ENCODE measurements around the gene EFCAB5. TPM values are rescaled to one million over a fixed set of nuclear protein-coding genes. Genes with fewer than 3 reads are reported as not detected.
"Not testable (repeated sequence)": the region's sequence is repeated elsewhere in the genome, so short reads cannot be mapped to it uniquely, and the experiment has no call there.

The EFCAB5 gene
- total RNA-seq, 1 donor from 2014 or later: not detected

- Histone ChIP-seq H3K27me3 (ENCODE audit: low read depth) (no peaks in the 10 kb centered on the region), H3K4me1 (peaks cover 59% of the 10 kb centered on the region), H3K9me3 (replicated peaks) (no peaks in the 10 kb centered on the region), H3K36me3 (no peaks in the 10 kb centered on the region), H3K4me3 (peak overlapping the region; percentile 84), H3K27ac (replicated peaks) (peak overlapping the region; percentile 92)
- no peak for DNase-seq
- TF ChIP-seq CTCF (IDR thresholded peaks at IDR 0.05; ENCODE audit: borderline replicate concordance): no peak
- intact Hi-C loops (cut with micrococcal nuclease): loop anchor here (2.0 kb wide), 1 partner anchor 124 kb away; no protein-coding TSS in a partner anchor
These were observed 10.9 kb upstream of the EFCAB5 start for GRCh38 chr17:29930409-29931010.

- Histone ChIP-seq H3K36me3 (no peaks in the 10 kb centered on the region), H3K9me3 (replicated peaks) (no peaks in the 10 kb centered on the region), H3K4me3 (peak overlapping the region; percentile 84), H3K27me3 (ENCODE audit: low read depth) (no peaks in the 10 kb centered on the region), H3K4me1 (peaks cover 53% of the 10 kb centered on the region), H3K27ac (replicated peaks) (peak overlapping the region; percentile 92)
- peak; percentile 43 for DNase-seq
- peak; percentile 94 for TF ChIP-seq CTCF (IDR thresholded peaks at IDR 0.05; ENCODE audit: borderline replicate concordance)
- intact Hi-C loops (cut with micrococcal nuclease): loop anchor here (2.0 kb wide), 1 partner anchor 125 kb away; no protein-coding TSS in a partner anchor
These were observed 10.1 kb upstream of the EFCAB5 start for GRCh38 chr17:29931231-29931932.

- Histone ChIP-seq H3K9me3 (replicated peaks) (no peaks in the 10 kb centered on the region), H3K4me3 (no peak overlapping the region), H3K4me1 (peaks cover 33% of the 10 kb centered on the region), H3K27ac (replicated peaks) (no peak overlapping the region), H3K36me3 (no peaks in the 10 kb centered on the region), H3K27me3 (ENCODE audit: low read depth) (no peaks in the 10 kb centered on the region)
- TF ChIP-seq CTCF (IDR thresholded peaks at IDR 0.05; ENCODE audit: borderline replicate concordance): no peak
- intact Hi-C loops (cut with micrococcal nuclease): no loop called here
- no peak for DNase-seq
These were observed 8.1 kb upstream of the EFCAB5 start for GRCh38 chr17:29933379-29933778.

- DNase-seq; H3K9me3 ChIP-seq (replicated peaks); H3K36me3 ChIP-seq; intact Hi-C loops (cut with micrococcal nuclease); H3K27ac ChIP-seq (replicated peaks); H3K4me3 ChIP-seq; H3K4me1 ChIP-seq; H3K27me3 ChIP-seq (ENCODE audit: low read depth): not testable (repeated sequence)
These were observed 5.5 kb upstream of the EFCAB5 start for GRCh38 chr17:29935909-29936308.

- TF ChIP-seq CTCF (IDR thresholded peaks at IDR 0.05; ENCODE audit: borderline replicate concordance): no peak
- no peaks in the 10 kb centered on the region for H3K27me3 ChIP-seq (ENCODE audit: low read depth)
- no peak overlapping the region for H3K27ac ChIP-seq (replicated peaks)
- no peaks in the 10 kb centered on the region for H3K36me3 ChIP-seq
- no peaks in the 10 kb centered on the region for H3K9me3 ChIP-seq (replicated peaks)
- no peak for DNase-seq
- intact Hi-C loops (cut with micrococcal nuclease): no loop called here
- H3K4me3 ChIP-seq: no peak overlapping the region
- peaks cover 2% of the 10 kb centered on the region for H3K4me1 ChIP-seq
These were observed 4.7 kb upstream of the EFCAB5 start for GRCh38 chr17:29936724-29937123.

- Histone ChIP-seq H3K9me3 (replicated peaks) (no peaks in the 10 kb centered on the region), H3K27ac (replicated peaks) (no peak overlapping the region), H3K4me3 (no peak overlapping the region), H3K36me3 (no peaks in the 10 kb centered on the region), H3K27me3 (ENCODE audit: low read depth) (no peaks in the 10 kb centered on the region), H3K4me1 (no peaks in the 10 kb centered on the region)
- DNase-seq: no peak
- TF ChIP-seq CTCF (IDR thresholded peaks at IDR 0.05; ENCODE audit: borderline replicate concordance): no peak
- intact Hi-C loops (cut with micrococcal nuclease): no loop called here
These were observed 3.8 kb downstream of the EFCAB5 start for GRCh38 chr17:29945281-29945680.

Data from left ventricle myocardium inferior (tissue), 1 donor.